ENCODE measurements around the gene FETUB. TPM values are rescaled to one million over a fixed set of nuclear protein-coding genes. Genes with fewer than 3 reads are reported as not detected.

The FETUB gene
- total RNA-seq, 1 experiment from 2014 or later = not detected

DNA sequence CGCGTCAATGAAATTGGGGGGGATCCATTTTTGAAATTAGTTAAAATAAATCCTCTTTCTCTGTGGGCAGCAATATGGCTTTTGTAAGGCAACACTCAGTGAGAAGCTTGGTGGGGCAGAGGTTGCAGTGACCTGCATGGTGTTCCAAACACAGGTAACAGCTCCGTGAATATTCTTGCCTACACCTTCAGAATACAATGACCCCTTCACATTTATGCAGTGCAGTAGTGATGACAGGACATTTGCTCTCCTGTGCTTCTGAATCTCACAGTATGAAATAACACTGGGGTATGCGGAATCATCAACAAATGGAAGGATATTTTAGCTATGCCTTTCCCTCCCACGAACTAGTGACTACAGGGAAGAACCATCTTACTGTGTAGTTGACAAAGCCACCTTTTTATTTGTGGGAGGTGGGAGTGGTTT lies 20.4 kb upstream of the FETUB start:
- RAD21 ChIA-PET (ENCODE audit: low non-redundant PET in 1 of 2, low total read pairs in 2 of 2, uncharacterized antibody in 2 of 2, unreplicated experiment in 2 of 2) = no interaction called here
- TF ChIP-seq ZNF274 (IDR thresholded peaks at IDR 0.05; ENCODE audit: low read depth, low read length) (no peak), ZFX (IDR thresholded peaks at IDR 0.05) (no peak), ELF1 (IDR thresholded peaks at IDR 0.05; ENCODE audit: borderline replicate concordance, low read depth) (no peak), YY1 (IDR thresholded peaks at IDR 0.05; ENCODE audit: extremely low read depth, insufficient replicate concordance, low read depth, low read length) (no peak), EZH2 (IDR thresholded peaks at IDR 0.05) (no peak), MAX (IDR thresholded peaks at IDR 0.05) (no peak), CBX3 (IDR thresholded peaks at IDR 0.05; ENCODE audit: low read depth) (no peak), RAD21 (IDR thresholded peaks at IDR 0.05; ENCODE audit: low read depth) (no peak), POLR2A (IDR thresholded peaks at IDR 0.05; ENCODE audit: borderline replicate concordance, extremely low read depth, insufficient read depth, insufficient read length) (no peak), JUND (IDR thresholded peaks at IDR 0.05) (no peak), POLR2AphosphoS5 (IDR thresholded peaks at IDR 0.05; ENCODE audit: low read depth, low read length) (no peak), FOSL1 (IDR thresholded peaks at IDR 0.05; ENCODE audit: low read depth) (no peak)
- TF ChIP-seq, protein P1, sequence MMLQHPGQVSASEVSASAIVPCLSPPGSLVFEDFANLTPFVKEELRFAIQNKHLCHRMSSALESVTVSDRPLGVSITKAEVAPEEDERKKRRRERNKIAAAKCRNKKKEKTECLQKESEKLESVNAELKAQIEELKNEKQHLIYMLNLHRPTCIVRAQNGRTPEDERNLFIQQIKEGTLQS (IDR thresholded peaks at IDR 0.05) = no peak
- TF ChIP-seq, protein P2, sequence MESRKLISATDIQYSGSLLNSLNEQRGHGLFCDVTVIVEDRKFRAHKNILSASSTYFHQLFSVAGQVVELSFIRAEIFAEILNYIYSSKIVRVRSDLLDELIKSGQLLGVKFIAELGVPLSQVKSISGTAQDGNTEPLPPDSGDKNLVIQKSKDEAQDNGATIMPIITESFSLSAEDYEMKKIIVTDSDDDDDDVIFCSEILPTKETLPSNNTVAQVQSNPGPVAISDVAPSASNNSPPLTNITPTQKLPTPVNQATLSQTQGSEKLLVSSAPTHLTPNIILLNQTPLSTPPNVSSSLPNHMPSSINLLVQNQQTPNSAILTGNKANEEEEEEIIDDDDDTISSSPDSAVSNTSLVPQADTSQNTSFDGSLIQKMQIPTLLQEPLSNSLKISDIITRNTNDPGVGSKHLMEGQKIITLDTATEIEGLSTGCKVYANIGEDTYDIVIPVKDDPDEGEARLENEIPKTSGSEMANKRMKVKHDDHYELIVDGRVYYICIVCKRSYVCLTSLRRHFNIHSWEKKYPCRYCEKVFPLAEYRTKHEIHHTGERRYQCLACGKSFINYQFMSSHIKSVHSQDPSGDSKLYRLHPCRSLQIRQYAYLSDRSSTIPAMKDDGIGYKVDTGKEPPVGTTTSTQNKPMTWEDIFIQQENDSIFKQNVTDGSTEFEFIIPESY (IDR thresholded peaks at IDR 0.05; ENCODE audit: extremely low read depth, insufficient replicate concordance, low read length) = no peak
- TF ChIP-seq, protein P3, sequence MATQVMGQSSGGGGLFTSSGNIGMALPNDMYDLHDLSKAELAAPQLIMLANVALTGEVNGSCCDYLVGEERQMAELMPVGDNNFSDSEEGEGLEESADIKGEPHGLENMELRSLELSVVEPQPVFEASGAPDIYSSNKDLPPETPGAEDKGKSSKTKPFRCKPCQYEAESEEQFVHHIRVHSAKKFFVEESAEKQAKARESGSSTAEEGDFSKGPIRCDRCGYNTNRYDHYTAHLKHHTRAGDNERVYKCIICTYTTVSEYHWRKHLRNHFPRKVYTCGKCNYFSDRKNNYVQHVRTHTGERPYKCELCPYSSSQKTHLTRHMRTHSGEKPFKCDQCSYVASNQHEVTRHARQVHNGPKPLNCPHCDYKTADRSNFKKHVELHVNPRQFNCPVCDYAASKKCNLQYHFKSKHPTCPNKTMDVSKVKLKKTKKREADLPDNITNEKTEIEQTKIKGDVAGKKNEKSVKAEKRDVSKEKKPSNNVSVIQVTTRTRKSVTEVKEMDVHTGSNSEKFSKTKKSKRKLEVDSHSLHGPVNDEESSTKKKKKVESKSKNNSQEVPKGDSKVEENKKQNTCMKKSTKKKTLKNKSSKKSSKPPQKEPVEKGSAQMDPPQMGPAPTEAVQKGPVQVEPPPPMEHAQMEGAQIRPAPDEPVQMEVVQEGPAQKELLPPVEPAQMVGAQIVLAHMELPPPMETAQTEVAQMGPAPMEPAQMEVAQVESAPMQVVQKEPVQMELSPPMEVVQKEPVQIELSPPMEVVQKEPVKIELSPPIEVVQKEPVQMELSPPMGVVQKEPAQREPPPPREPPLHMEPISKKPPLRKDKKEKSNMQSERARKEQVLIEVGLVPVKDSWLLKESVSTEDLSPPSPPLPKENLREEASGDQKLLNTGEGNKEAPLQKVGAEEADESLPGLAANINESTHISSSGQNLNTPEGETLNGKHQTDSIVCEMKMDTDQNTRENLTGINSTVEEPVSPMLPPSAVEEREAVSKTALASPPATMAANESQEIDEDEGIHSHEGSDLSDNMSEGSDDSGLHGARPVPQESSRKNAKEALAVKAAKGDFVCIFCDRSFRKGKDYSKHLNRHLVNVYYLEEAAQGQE (IDR thresholded peaks at IDR 0.05; ENCODE audit: low read depth) = no peak
- Histone ChIP-seq H3K9me3 (ENCODE audit: control insufficient read depth in 1 of 2, insufficient read depth in 1 of 2, low read depth in 1 of 2, low read length in 2 of 2) (no peaks in the 10 kb centered on the region), H3K36me3 (ENCODE audit: control insufficient read depth in 1 of 2, insufficient read depth in 2 of 2, low read length in 2 of 2) (no peaks in the 10 kb centered on the region), H3K79me2 (ENCODE audit: insufficient read depth, low read length) (no peaks in the 10 kb centered on the region), H3K9me2 (ENCODE audit: insufficient read depth) (no peaks in the 10 kb centered on the region), H3K27me3 (ENCODE audit: insufficient read depth, low read length) (no peaks in the 10 kb centered on the region), H4K20me1 (ENCODE audit: insufficient read depth) (no peaks in the 10 kb centered on the region), H3K4me2 (ENCODE audit: low read length) (no peak overlapping the region), H3K4me3 (replicated peaks in 1 of 2; ENCODE audit: low read depth in 1 of 2, low read length in 2 of 2) (no peak overlapping the region), H3K4me1 (ENCODE audit: control insufficient read depth in 1 of 2, insufficient read depth in 2 of 2, low read length in 2 of 2) (peaks cover 2 to 15% of the 10 kb centered on the region in 2 experiments; a peak in 2 of 4 replicates), H3K9ac (ENCODE audit: low read length) (no peak overlapping the region), H2AFZ (ENCODE audit: low read depth, low read length, poor library complexity, severe bottlenecking) (no peak overlapping the region), H3K27ac (ENCODE audit: low read depth, low read length) (no peak overlapping the region)
- POLR2A ChIA-PET = no interaction called here
- no TSS peak for BruUV-seq (replicated peaks)
- DNase-seq (ENCODE audit: low read depth, low spot score) (no peak), ATAC-seq (no peak)
- CTCF ChIA-PET = no interaction called here
- intact Hi-C loops (cut with micrococcal nuclease) = loop anchor here (5.0 kb wide), 1 partner anchor 362 kb away; no protein-coding TSS in a partner anchor

Data from HCT116 (cell line).